Muscle of arm (tissue), 12 donors: ENCODE measurements around the gene AGRN. TPM values are rescaled to one million over a fixed set of nuclear protein-coding genes. Genes with fewer than 3 reads are reported as not detected.

Source experiments
- DNase-seq: peaks from one replicate; pipeline ENCODE4 v3.0.0-alpha.2; 2013
- polyA plus RNA-seq, 12 donors: library from polyadenylated mRNA; unstranded; fragments of 120-200 nt; gene quantifications; one replicate each; pipeline ENCODE4 v1.2.1, GENCODE V29; 2013; ENCODE audit not compliant: insufficient read length in 12 of 12

The AGRN gene
- polyA plus RNA-seq, 12 donors = 26.2 to 84.3 (median 35.7) TPM; not detected in 1

GRCh38 chr1:1034439-1034781 is 14.5 kb downstream of the AGRN start:
- DNase-seq = no peak

GRCh38 chr1:1035291-1035943 is 15.5 kb downstream of the AGRN start:
- no peak for DNase-seq

- no peak for DNase-seq
Observed at GRCh38 chr1:1037366-1038327, 17.7 kb downstream of the AGRN start.

GRCh38 chr1:1038694-1039093 is 18.8 kb downstream of the AGRN start:
- no peak for DNase-seq

GRCh38 chr1:1039145-1039910 is 19.4 kb downstream of the AGRN start:
- no peak for DNase-seq

GRCh38 chr1:1040004-1040991 is 20.4 kb downstream of the AGRN start:
- DNase-seq = peak; percentile 58

- DNase-seq = no peak
Observed at GRCh38 chr1:1041092-1041523, 21.2 kb downstream of the AGRN start.

GRCh38 chr1:1041873-1042272 is 22.0 kb downstream of the AGRN start:
- DNase-seq = no peak

GRCh38 chr1:1042835-1043234 is 22.9 kb downstream of the AGRN start:
- DNase-seq = no peak

GRCh38 chr1:1043411-1043810 is 23.5 kb downstream of the AGRN start:
- no peak for DNase-seq

- DNase-seq = no peak
Observed at GRCh38 chr1:1043921-1044320, 24.0 kb downstream of the AGRN start.

GRCh38 chr1:1044455-1045078 is 24.6 kb downstream of the AGRN start:
- DNase-seq = no peak

- DNase-seq = no peak
Observed at GRCh38 chr1:1045129-1045528, 25.2 kb downstream of the AGRN start.

GRCh38 chr1:1046243-1046642 is 26.3 kb downstream of the AGRN start:
- DNase-seq = no peak

- no peak for DNase-seq
Observed at GRCh38 chr1:1046767-1047166, 26.8 kb downstream of the AGRN start.

- DNase-seq = no peak
Observed at GRCh38 chr1:1047407-1047806, 27.5 kb downstream of the AGRN start.

GRCh38 chr1:1047963-1048362 is 28.0 kb downstream of the AGRN start:
- DNase-seq = no peak

GRCh38 chr1:1048765-1049164 is 28.8 kb downstream of the AGRN start:
- DNase-seq = no peak

GRCh38 chr1:1049318-1050165 is 29.6 kb downstream of the AGRN start:
- no peak for DNase-seq

- DNase-seq = no peak
Observed at GRCh38 chr1:1050577-1051052, 30.7 kb downstream of the AGRN start.
